Tibial nerve (tissue), 4 donors: ENCODE data around the gene GHITM.
"Not testable (repeated sequence)": the region's sequence is repeated elsewhere in the genome, so short reads cannot be mapped to it uniquely, and the experiment has no call there.

Source experiments
- EP300 ChIP-seq, 2 donors: sonication (generic); formaldehyde crosslinking; IDR thresholded peaks; one replicate each; pipeline ENCODE4 v1.6.1; 2017; ENCODE audit warnings: antibody characterized with exemption in 2 of 2, mild to moderate bottlenecking in 1 of 2
- POLR2A ChIP-seq, 2 donors: fragments of 450-650 bp; IDR thresholded peaks; one replicate each; pipeline ENCODE4 v1.6.1; 2017; ENCODE audit warnings: antibody characterized with exemption in 2 of 2, mild to moderate bottlenecking in 2 of 2, moderate library complexity in 2 of 2
- TF ChIP-seq, protein P1 (sequence below), 5 experiments: fragments of 200-600 bp in 3 of 5; fragments of 450-650 bp in 2 of 5; sonication (generic) in 3 of 5; IDR thresholded peaks; one replicate each; pipeline ENCODE4 v1.5.1; 2016 to 2019; ENCODE audit warnings: antibody characterized with exemption in 5 of 5, mild to moderate bottlenecking in 3 of 5, moderate library complexity in 2 of 5

DNA sequence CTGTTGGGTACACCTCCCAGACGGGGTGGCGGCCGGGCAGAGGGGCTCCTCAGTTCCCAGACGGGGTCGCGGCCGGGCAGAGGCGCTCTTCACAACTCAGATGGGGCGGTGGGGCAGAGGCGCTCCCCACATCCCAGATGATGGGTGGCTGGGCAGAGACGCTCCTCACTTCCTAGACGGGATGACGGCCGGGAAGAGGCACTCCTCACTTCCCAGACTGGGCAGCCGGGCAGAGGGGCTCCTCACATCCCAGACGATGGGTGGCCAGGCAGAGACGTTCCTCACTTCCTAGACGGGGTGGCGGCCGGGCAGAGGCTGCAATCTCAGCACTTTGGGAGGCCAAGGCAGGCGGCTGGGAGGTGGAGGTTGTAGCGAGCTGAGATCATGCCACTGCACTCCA, 41.1 kb downstream of the GHITM start:
- TF ChIP-seq, protein P1, sequence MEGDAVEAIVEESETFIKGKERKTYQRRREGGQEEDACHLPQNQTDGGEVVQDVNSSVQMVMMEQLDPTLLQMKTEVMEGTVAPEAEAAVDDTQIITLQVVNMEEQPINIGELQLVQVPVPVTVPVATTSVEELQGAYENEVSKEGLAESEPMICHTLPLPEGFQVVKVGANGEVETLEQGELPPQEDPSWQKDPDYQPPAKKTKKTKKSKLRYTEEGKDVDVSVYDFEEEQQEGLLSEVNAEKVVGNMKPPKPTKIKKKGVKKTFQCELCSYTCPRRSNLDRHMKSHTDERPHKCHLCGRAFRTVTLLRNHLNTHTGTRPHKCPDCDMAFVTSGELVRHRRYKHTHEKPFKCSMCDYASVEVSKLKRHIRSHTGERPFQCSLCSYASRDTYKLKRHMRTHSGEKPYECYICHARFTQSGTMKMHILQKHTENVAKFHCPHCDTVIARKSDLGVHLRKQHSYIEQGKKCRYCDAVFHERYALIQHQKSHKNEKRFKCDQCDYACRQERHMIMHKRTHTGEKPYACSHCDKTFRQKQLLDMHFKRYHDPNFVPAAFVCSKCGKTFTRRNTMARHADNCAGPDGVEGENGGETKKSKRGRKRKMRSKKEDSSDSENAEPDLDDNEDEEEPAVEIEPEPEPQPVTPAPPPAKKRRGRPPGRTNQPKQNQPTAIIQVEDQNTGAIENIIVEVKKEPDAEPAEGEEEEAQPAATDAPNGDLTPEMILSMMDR (IDR thresholded peaks at IDR 0.05): not testable (repeated sequence)
- TF ChIP-seq POLR2A, EP300 (IDR thresholded peaks at IDR 0.05): not testable (repeated sequence)
